ENCODE measurements around the gene DRGX.

DRGX gene

GRCh38 chr10:49360271-49361177, 35.4 kb downstream of the DRGX start:
- no peak for DNase-seq

- no peak for DNase-seq
These were observed 36.3 kb downstream of the DRGX start for GRCh38 chr10:49359349-49360270.

GRCh38 chr10:49357910-49358309, 38.0 kb downstream of the DRGX start:
- no peak for DNase-seq

GRCh38 chr10:49356944-49357343, 38.9 kb downstream of the DRGX start:
- no peak for DNase-seq

GRCh38 chr10:49356181-49356580, 39.7 kb downstream of the DRGX start:
- DNase-seq: no peak

GRCh38 chr10:49355221-49355620, 40.7 kb downstream of the DRGX start:
- no peak for DNase-seq

GRCh38 chr10:49354593-49354992, 41.3 kb downstream of the DRGX start:
- no peak for DNase-seq

- DNase-seq: no peak
These were observed 41.9 kb downstream of the DRGX start for GRCh38 chr10:49353895-49354566.

GRCh38 chr10:49353026-49353894, 42.6 kb downstream of the DRGX start:
- no peak for DNase-seq

- DNase-seq: no peak
These were observed 43.6 kb downstream of the DRGX start for GRCh38 chr10:49352323-49352722.

- no peak for DNase-seq
These were observed 44.2 kb downstream of the DRGX start for GRCh38 chr10:49351669-49352068.

GRCh38 chr10:49350846-49351532, 44.9 kb downstream of the DRGX start:
- no peak for DNase-seq

GRCh38 chr10:49350138-49350537, 45.8 kb downstream of the DRGX start:
- no peak for DNase-seq

GRCh38 chr10:49349390-49349789, 46.5 kb downstream of the DRGX start:
- DNase-seq: no peak

GRCh38 chr10:49348593-49348992, 47.3 kb downstream of the DRGX start:
- no peak for DNase-seq

- DNase-seq: no peak
These were observed 48.1 kb downstream of the DRGX start for GRCh38 chr10:49347827-49348226.

GRCh38 chr10:49347342-49347741, 48.5 kb downstream of the DRGX start:
- DNase-seq: no peak

GRCh38 chr10:49344840-49345239, 51.0 kb downstream of the DRGX start:
- no peak for DNase-seq

GRCh38 chr10:49338604-49339003, 57.3 kb downstream of the DRGX start:
- no peak for DNase-seq

GRCh38 chr10:49335364-49335972, 60.4 kb downstream of the DRGX start:
- no peak for DNase-seq

- no peak for DNase-seq
These were observed 60.9 kb downstream of the DRGX start for GRCh38 chr10:49334964-49335363.

Measured in stimulated activated CD4-positive, alpha-beta T cell treated with anti-CD3 and anti-CD28 coated beads, Interleukin-1b, Interleukin-23, amount 100 ng/mL, for 48 hours (primary cell).